Endothelial cell of umbilical vein (primary cell): ENCODE measurements around the gene PECR. TPM values are rescaled to one million over a fixed set of nuclear protein-coding genes. Genes with fewer than 3 reads are reported as not detected.

Source experiments
- BruUV-seq: library from RNA; stranded (reverse); fragments of 400-500 nt; replicated peaks from 2 replicates; lab custom pipeline; 2021; lab: Mats Ljungman, UMichigan
- CTCF ChIA-PET: fragments of 300-600, 350-600 bp; sonication (Branson Sonifier 250); formaldehyde crosslinking; loops from one replicate; lab custom pipeline; 2021; ENCODE audit warnings: antibody characterized with exemption, inconsistent platforms; lab: Charles Lee
- POLR2A ChIA-PET: fragments of 300-600, 350-600 bp; sonication (Branson Sonifier 250); formaldehyde crosslinking; loops from one replicate; lab custom pipeline; 2021; ENCODE audit warnings: antibody characterized with exemption, inconsistent platforms; lab: Charles Lee
- DNase-seq: peaks from one replicate; pipeline ENCODE4 v3.0.0-alpha.2; 2011; ENCODE audit warnings: low read depth, low spot score
- FAIRE-seq: peaks from 2 replicates; lab custom pipeline; 2011; peaks lifted over from hg19 to GRCh38; lab: Jason Lieb, UNC
- H2AFZ ChIP-seq: 2 replicates; pipeline ENCODE4 v1.6.0; 2012; ENCODE audit warnings: low read depth, low read length, control low read depth, inconsistent platforms
- H3K27ac ChIP-seq: 2 replicates; pipeline ENCODE4 v1.5.1; 2011; ENCODE audit warnings: low read depth, mild to moderate bottlenecking, control low read depth, low read length, moderate library complexity; ENCODE audit not compliant: insufficient read depth
- H3K27me3 ChIP-seq, 2 experiments: 2 replicates each; pipeline versions ENCODE4 v1.6.0 to v1.6.1; 2011; ENCODE audit warnings: low read length in 2 of 2, mixed read lengths in 1 of 2; ENCODE audit not compliant: control insufficient read depth in 2 of 2, insufficient read depth in 2 of 2
- H3K36me3 ChIP-seq, 2 experiments: 2 replicates in 1 of 2; 3 replicates in 1 of 2; pipeline ENCODE4 v1.5.1; 2011; ENCODE audit warnings: low read length in 2 of 2, mild to moderate bottlenecking in 1 of 2, moderate library complexity in 1 of 2; ENCODE audit not compliant: control insufficient read depth in 2 of 2, insufficient read depth in 2 of 2; ENCODE audit errors: extremely low read depth in 1 of 2
- H3K4me1 ChIP-seq: 3 replicates; pipeline ENCODE4 v1.5.1; 2011; ENCODE audit warnings: mild to moderate bottlenecking, low read length; ENCODE audit not compliant: control insufficient read depth, insufficient read depth; ENCODE audit errors: extremely low read depth
- H3K4me2 ChIP-seq: 2 replicates; pipeline ENCODE4 v1.6.1; 2011; ENCODE audit warnings: low read length, control low read depth, mixed read lengths; ENCODE audit not compliant: insufficient read depth
- H3K4me3 ChIP-seq, 3 experiments: fragments of 200-600 bp in 1 of 3; sonication (generic), shearing (Covaris generic) in 1 of 3; replicated peaks in 1 of 3; 2 replicates each; pipeline ENCODE4 v1.5.1; 2011 to 2016; ENCODE audit warnings: control low read depth in 3 of 3, low read length in 3 of 3, mild to moderate bottlenecking in 2 of 3, inconsistent platforms in 1 of 3, low read depth in 1 of 3, moderate library complexity in 1 of 3; ENCODE audit not compliant: insufficient read depth in 1 of 3
- H3K79me2 ChIP-seq: 2 replicates; pipeline ENCODE4 v1.6.0; 2012; ENCODE audit warnings: low read length, inconsistent platforms; ENCODE audit not compliant: control insufficient read depth, insufficient read depth
- H3K9ac ChIP-seq: replicated peaks from 2 replicates; pipeline ENCODE3; 2011; ENCODE audit warnings: low read length, control low read depth; ENCODE audit not compliant: insufficient read depth; ENCODE audit errors: extremely low read depth
- H3K9me1 ChIP-seq: replicated peaks from 3 replicates; pipeline ENCODE4 v1.6.0; 2011; ENCODE audit warnings: mild to moderate bottlenecking, low read length; ENCODE audit not compliant: control insufficient read depth, insufficient read depth; ENCODE audit errors: extremely low read depth
- H3K9me3 ChIP-seq: replicated peaks from 2 replicates; pipeline ENCODE4 v1.5.1; 2012; ENCODE audit warnings: low read length, inconsistent platforms; ENCODE audit not compliant: control insufficient read depth, insufficient read depth
- H4K20me1 ChIP-seq: replicated peaks from 2 replicates; pipeline ENCODE3; 2011; ENCODE audit warnings: mild to moderate bottlenecking, low read length; ENCODE audit not compliant: control insufficient read depth, insufficient read depth; ENCODE audit errors: extremely low read depth
- EZH2 ChIP-seq: IDR thresholded peaks from 2 replicates; pipeline ENCODE4 v1.6.1; 2012; ENCODE audit warnings: borderline replicate concordance, low read depth, mild to moderate bottlenecking, moderate library complexity, low read length, inconsistent platforms; ENCODE audit not compliant: severe bottlenecking
- GATA2 ChIP-seq: IDR thresholded peaks from 2 replicates; pipeline ENCODE4 v1.7.0; 2011; ENCODE audit warnings: low read depth, mild to moderate bottlenecking, moderate library complexity, mixed read lengths, low read length; ENCODE audit not compliant: insufficient read length, insufficient read depth
- JUN ChIP-seq: IDR thresholded peaks from 2 replicates; pipeline ENCODE4 v1.6.1; 2011; ENCODE audit warnings: borderline replicate concordance, low read depth; ENCODE audit not compliant: insufficient read length, insufficient read depth
- POLR2A ChIP-seq: IDR thresholded peaks from 2 replicates; pipeline ENCODE4 v1.6.1; 2012; ENCODE audit warnings: low read depth, mild to moderate bottlenecking, control low read depth, low read length
- POLR2AphosphoS5 ChIP-seq: IDR thresholded peaks from 2 replicates; pipeline ENCODE4 v1.6.1; 2012; ENCODE audit warnings: low read depth, mild to moderate bottlenecking, control low read depth, low read length, moderate library complexity; ENCODE audit not compliant: insufficient read depth
- dilution Hi-C: fragments of 300-500 bp; cut with MboI; formaldehyde crosslinking; loops from one replicate; pipeline ENCODE4 v1.15.0; 2019; ENCODE audit warnings: low sequenced_read_pairs; ENCODE audit not compliant: extremely low pct_ligation_motif_present
- intact Hi-C: fragments of 100-400 bp; cut with micrococcal nuclease; formaldehyde crosslinking; loops from one replicate; pipeline ENCODE4 v1.10.0; 2022
- polyA plus RNA-seq, 4 experiments: library from polyadenylated mRNA; depleted of rRNA in 3 of 4; stranded (reverse) in 3 of 4; unstranded in 1 of 4; fragments of >200 nt; gene quantifications; 2 replicates each; pipeline versions ENCODE4 v1.2.1 to v1.2.3, GENCODE V29; 2011 to 2012; ENCODE audit warnings: missing spikeins in 1 of 4
- total RNA-seq: library from RNA; stranded (reverse); gene quantifications from 2 replicates; pipeline ENCODE4 v1.2.3, GENCODE V29; 2021
- TF ChIP-seq, protein P1 (sequence below), 2 donors: IDR thresholded peaks; 1 replicate in 1 of 2; 2 replicates in 1 of 2; pipeline ENCODE4 v1.5.1; 2011; ENCODE audit warnings: low read length in 2 of 2, mild to moderate bottlenecking in 2 of 2, moderate library complexity in 2 of 2, control low read depth in 1 of 2, inconsistent platforms in 1 of 2, low read depth in 1 of 2; ENCODE audit not compliant: insufficient read depth in 1 of 2; ENCODE audit errors: extremely low read depth in 1 of 2

The PECR gene
- total and polyA plus RNA-seq, 2 donors (not counting 3 experiments of a cell fraction or from before 2014, with no cell fraction given): 4.1 to 6.2 TPM

DNA sequence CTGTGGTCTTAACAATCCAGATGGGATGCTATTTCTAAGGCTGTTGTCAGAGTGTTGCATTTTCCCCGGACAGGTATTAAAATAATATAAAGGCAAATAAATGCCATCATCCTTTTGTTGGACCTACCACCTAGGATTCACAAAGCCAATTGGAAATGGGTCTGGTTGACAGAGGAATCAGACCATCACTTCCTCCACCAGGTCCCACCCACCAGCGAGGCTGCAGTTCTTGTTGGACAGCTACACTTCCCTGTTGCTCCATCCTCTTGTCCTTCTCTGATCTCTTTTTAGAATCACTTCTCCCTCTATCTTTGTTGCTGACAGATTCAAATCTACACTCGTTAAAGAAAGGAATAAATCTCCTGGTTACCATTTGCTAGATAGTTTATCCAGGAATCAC lies 1.2 kb upstream of the PECR start:
- H3K4me2 ChIP-seq: no peak overlapping the region

More for the DNA sequence above, 1.2 kb upstream of the PECR start:
- intact Hi-C loops: no loop called here
- no peak overlapping the region for H3K27ac ChIP-seq
- no peaks in the 10 kb centered on the region for H3K9me1 ChIP-seq
- dilution Hi-C loops: no loop called here
- ChIA-PET POLR2A (no interaction called here), CTCF (no interaction called here)
- DNase-seq (no peak), FAIRE-seq (no peak)
- H4K20me1 ChIP-seq: no peaks in the 10 kb centered on the region
- H2AFZ ChIP-seq: no peak overlapping the region
- H3K36me3 ChIP-seq: no peaks in the 10 kb centered on the region
- no TSS peak for BruUV-seq
- no peaks in the 10 kb centered on the region for H3K79me2 ChIP-seq
- H3K9me3 ChIP-seq: no peaks in the 10 kb centered on the region
- peaks cover 9% of the 10 kb centered on the region for H3K4me1 ChIP-seq
- TF ChIP-seq EZH2: no peak
- TF ChIP-seq JUN: no peak
- TF ChIP-seq POLR2A: no peak
- TF ChIP-seq POLR2AphosphoS5: no peak
- TF ChIP-seq, protein P1, sequence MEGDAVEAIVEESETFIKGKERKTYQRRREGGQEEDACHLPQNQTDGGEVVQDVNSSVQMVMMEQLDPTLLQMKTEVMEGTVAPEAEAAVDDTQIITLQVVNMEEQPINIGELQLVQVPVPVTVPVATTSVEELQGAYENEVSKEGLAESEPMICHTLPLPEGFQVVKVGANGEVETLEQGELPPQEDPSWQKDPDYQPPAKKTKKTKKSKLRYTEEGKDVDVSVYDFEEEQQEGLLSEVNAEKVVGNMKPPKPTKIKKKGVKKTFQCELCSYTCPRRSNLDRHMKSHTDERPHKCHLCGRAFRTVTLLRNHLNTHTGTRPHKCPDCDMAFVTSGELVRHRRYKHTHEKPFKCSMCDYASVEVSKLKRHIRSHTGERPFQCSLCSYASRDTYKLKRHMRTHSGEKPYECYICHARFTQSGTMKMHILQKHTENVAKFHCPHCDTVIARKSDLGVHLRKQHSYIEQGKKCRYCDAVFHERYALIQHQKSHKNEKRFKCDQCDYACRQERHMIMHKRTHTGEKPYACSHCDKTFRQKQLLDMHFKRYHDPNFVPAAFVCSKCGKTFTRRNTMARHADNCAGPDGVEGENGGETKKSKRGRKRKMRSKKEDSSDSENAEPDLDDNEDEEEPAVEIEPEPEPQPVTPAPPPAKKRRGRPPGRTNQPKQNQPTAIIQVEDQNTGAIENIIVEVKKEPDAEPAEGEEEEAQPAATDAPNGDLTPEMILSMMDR (IDR thresholded peaks at IDR 0.05; ENCODE audit: extremely low read depth in 1 of 2, insufficient read depth in 1 of 2, low read depth in 1 of 2, low read length in 2 of 2): no peak
- TF ChIP-seq GATA2: no peak
- no peak overlapping the region for H3K9ac ChIP-seq
- peaks cover 8% of the 10 kb centered on the region in 2 experiments for H3K27me3 ChIP-seq
- H3K4me3 ChIP-seq: no peak overlapping the region
